Activated T-cell treated with anti-CD3 and anti-CD28 coated beads, Interleukin-2, amount 50 U/mL, for 24 hours (primary cell): ENCODE measurements around the gene KIAA1549.
"Not testable (repeated sequence)": the region's sequence is repeated elsewhere in the genome, so short reads cannot be mapped to it uniquely, and the experiment has no call there.

Source experiments
- DNase-seq: peaks from one replicate; pipeline ENCODE4 v3.0.0-alpha.2; 2020
- H3K27ac Mint-ChIP-seq: 2 replicates; pipeline ENCODE4 v1.8.0; 2020; ENCODE audit warnings: mild to moderate bottlenecking, mixed read lengths
- H3K27me3 Mint-ChIP-seq: 2 replicates; pipeline ENCODE4 v1.8.0; 2020; ENCODE audit warnings: mixed read lengths
- H3K36me3 Mint-ChIP-seq: 2 replicates; pipeline ENCODE4 v1.8.0; 2020; ENCODE audit warnings: low read depth, mixed read lengths
- H3K4me1 Mint-ChIP-seq: 2 replicates; pipeline ENCODE4 v1.8.0; 2020; ENCODE audit warnings: low read depth, mixed read lengths
- H3K4me3 Mint-ChIP-seq: 2 replicates; pipeline ENCODE4 v1.8.0; 2020; ENCODE audit warnings: mild to moderate bottlenecking, moderate library complexity, mixed read lengths
- H3K9me3 Mint-ChIP-seq: 2 replicates; pipeline ENCODE4 v1.8.0; 2020; ENCODE audit warnings: mixed read lengths

KIAA1549 gene

GRCh38 chr7:138941545-138941944 lies 39.6 kb downstream of the KIAA1549 start:
- H3K4me1 Mint-ChIP-seq: no peaks in the 10 kb centered on the region
- no peak for DNase-seq
- H3K27me3 Mint-ChIP-seq: no peaks in the 10 kb centered on the region
- no peak overlapping the region for H3K4me3 Mint-ChIP-seq
- no peaks in the 10 kb centered on the region for H3K9me3 Mint-ChIP-seq
- H3K27ac Mint-ChIP-seq: no peak overlapping the region
- no peaks in the 10 kb centered on the region for H3K36me3 Mint-ChIP-seq

GRCh38 chr7:138940602-138941001 lies 40.6 kb downstream of the KIAA1549 start:
- H3K27ac Mint-ChIP-seq, H3K27me3 Mint-ChIP-seq, H3K36me3 Mint-ChIP-seq, H3K4me1 Mint-ChIP-seq, DNase-seq, H3K4me3 Mint-ChIP-seq, H3K9me3 Mint-ChIP-seq: not testable (repeated sequence)

GRCh38 chr7:138937484-138937883 lies 43.7 kb downstream of the KIAA1549 start:
- no peaks in the 10 kb centered on the region for H3K4me1 Mint-ChIP-seq
- H3K27ac Mint-ChIP-seq: no peak overlapping the region
- H3K36me3 Mint-ChIP-seq: no peaks in the 10 kb centered on the region
- no peak overlapping the region for H3K4me3 Mint-ChIP-seq
- H3K9me3 Mint-ChIP-seq: no peaks in the 10 kb centered on the region
- no peak for DNase-seq
- H3K27me3 Mint-ChIP-seq: no peaks in the 10 kb centered on the region

- H3K27me3 Mint-ChIP-seq: no peaks in the 10 kb centered on the region
- H3K9me3 Mint-ChIP-seq: no peaks in the 10 kb centered on the region
- no peak for DNase-seq
- no peaks in the 10 kb centered on the region for H3K4me1 Mint-ChIP-seq
- H3K36me3 Mint-ChIP-seq: no peaks in the 10 kb centered on the region
- no peak overlapping the region for H3K4me3 Mint-ChIP-seq
- no peak overlapping the region for H3K27ac Mint-ChIP-seq
Measured at GRCh38 chr7:138935465-138936011, 45.7 kb downstream of the KIAA1549 start.

- no peaks in the 10 kb centered on the region for H3K4me1 Mint-ChIP-seq
- no peaks in the 10 kb centered on the region for H3K36me3 Mint-ChIP-seq
- no peak for DNase-seq
- H3K9me3 Mint-ChIP-seq: no peaks in the 10 kb centered on the region
- H3K4me3 Mint-ChIP-seq: no peak overlapping the region
- no peaks in the 10 kb centered on the region for H3K27me3 Mint-ChIP-seq
- H3K27ac Mint-ChIP-seq: no peak overlapping the region
Measured at GRCh38 chr7:138934861-138935260, 46.3 kb downstream of the KIAA1549 start.

GRCh38 chr7:138934367-138934766 lies 46.8 kb downstream of the KIAA1549 start:
- H3K9me3 Mint-ChIP-seq: no peaks in the 10 kb centered on the region
- H3K27ac Mint-ChIP-seq: no peak overlapping the region
- H3K27me3 Mint-ChIP-seq: no peaks in the 10 kb centered on the region
- no peaks in the 10 kb centered on the region for H3K36me3 Mint-ChIP-seq
- no peak overlapping the region for H3K4me3 Mint-ChIP-seq
- H3K4me1 Mint-ChIP-seq: no peaks in the 10 kb centered on the region
- no peak for DNase-seq

- H3K27ac Mint-ChIP-seq: no peak overlapping the region
- no peak overlapping the region for H3K4me3 Mint-ChIP-seq
- no peaks in the 10 kb centered on the region for H3K36me3 Mint-ChIP-seq
- no peak for DNase-seq
- H3K9me3 Mint-ChIP-seq: no peaks in the 10 kb centered on the region
- no peaks in the 10 kb centered on the region for H3K27me3 Mint-ChIP-seq
- no peaks in the 10 kb centered on the region for H3K4me1 Mint-ChIP-seq
Measured at GRCh38 chr7:138932870-138933269, 48.3 kb downstream of the KIAA1549 start.

- Mint-ChIP-seq H3K4me1 (no peaks in the 10 kb centered on the region), H3K36me3 (no peaks in the 10 kb centered on the region), H3K27me3 (no peaks in the 10 kb centered on the region), H3K27ac (no peak overlapping the region), H3K9me3 (no peaks in the 10 kb centered on the region), H3K4me3 (no peak overlapping the region)
- DNase-seq: no peak
Measured at GRCh38 chr7:138932427-138932826, 48.8 kb downstream of the KIAA1549 start.

GRCh38 chr7:138929969-138930368 lies 51.2 kb downstream of the KIAA1549 start:
- no peak for DNase-seq
- H3K27ac Mint-ChIP-seq: no peak overlapping the region
- no peaks in the 10 kb centered on the region for H3K36me3 Mint-ChIP-seq
- peaks cover 7% of the 10 kb centered on the region for H3K4me1 Mint-ChIP-seq
- H3K4me3 Mint-ChIP-seq: no peak overlapping the region
- no peaks in the 10 kb centered on the region for H3K27me3 Mint-ChIP-seq
- H3K9me3 Mint-ChIP-seq: no peaks in the 10 kb centered on the region

- no peaks in the 10 kb centered on the region for H3K36me3 Mint-ChIP-seq
- H3K4me1 Mint-ChIP-seq: peaks cover 7% of the 10 kb centered on the region
- H3K27ac Mint-ChIP-seq: peak overlapping the region; percentile 76
- H3K9me3 Mint-ChIP-seq: no peaks in the 10 kb centered on the region
- DNase-seq: no peak
- H3K4me3 Mint-ChIP-seq: no peak overlapping the region
- no peaks in the 10 kb centered on the region for H3K27me3 Mint-ChIP-seq
Measured at GRCh38 chr7:138926241-138926612, 55.0 kb downstream of the KIAA1549 start.

- Mint-ChIP-seq H3K36me3 (no peaks in the 10 kb centered on the region), H3K4me3 (no peak overlapping the region), H3K27me3 (no peaks in the 10 kb centered on the region), H3K27ac (no peak overlapping the region), H3K9me3 (no peaks in the 10 kb centered on the region), H3K4me1 (peaks cover 11% of the 10 kb centered on the region)
- DNase-seq: no peak
Measured at GRCh38 chr7:138924501-138925225, 56.5 kb downstream of the KIAA1549 start.

GRCh38 chr7:138921277-138921676 lies 59.9 kb downstream of the KIAA1549 start:
- Mint-ChIP-seq H3K36me3 (no peaks in the 10 kb centered on the region), H3K27me3 (no peaks in the 10 kb centered on the region), H3K27ac (no peak overlapping the region), H3K4me1 (peaks cover 15% of the 10 kb centered on the region), H3K9me3 (no peaks in the 10 kb centered on the region), H3K4me3 (no peak overlapping the region)
- no peak for DNase-seq

GRCh38 chr7:138919911-138920310 lies 61.3 kb downstream of the KIAA1549 start:
- Mint-ChIP-seq H3K9me3 (no peaks in the 10 kb centered on the region), H3K4me1 (peaks cover 9% of the 10 kb centered on the region), H3K36me3 (no peaks in the 10 kb centered on the region), H3K27ac (no peak overlapping the region), H3K27me3 (no peaks in the 10 kb centered on the region), H3K4me3 (no peak overlapping the region)
- no peak for DNase-seq

GRCh38 chr7:138919216-138919615 lies 62.0 kb downstream of the KIAA1549 start:
- H3K36me3 Mint-ChIP-seq: no peaks in the 10 kb centered on the region
- H3K4me3 Mint-ChIP-seq: no peak overlapping the region

GRCh38 chr7:138918756-138919155 lies 62.4 kb downstream of the KIAA1549 start:
- no peak overlapping the region for H3K27ac Mint-ChIP-seq
- H3K4me1 Mint-ChIP-seq: peaks cover 9% of the 10 kb centered on the region
- no peaks in the 10 kb centered on the region for H3K27me3 Mint-ChIP-seq
- H3K9me3 Mint-ChIP-seq: no peaks in the 10 kb centered on the region
- no peaks in the 10 kb centered on the region for H3K36me3 Mint-ChIP-seq
- no peak for DNase-seq
- H3K4me3 Mint-ChIP-seq: no peak overlapping the region

More at GRCh38 chr7:138919216-138919615, 62.0 kb downstream of the KIAA1549 start:
- peaks cover 9% of the 10 kb centered on the region for H3K4me1 Mint-ChIP-seq
- no peak overlapping the region for H3K27ac Mint-ChIP-seq
- H3K27me3 Mint-ChIP-seq: no peaks in the 10 kb centered on the region
- DNase-seq: no peak
- H3K9me3 Mint-ChIP-seq: no peaks in the 10 kb centered on the region
